ENCODE measurements around the gene ITGB1BP1. TPM values are rescaled to one million over a fixed set of nuclear protein-coding genes. Genes with fewer than 3 reads are reported as not detected.

ITGB1BP1 gene
- total and polyA plus RNA-seq, 5 experiments from 2014 or later: 60.2 to 136 (median 122) TPM

GRCh38 chr2:9392898-9393765 is 30.2 kb downstream of the ITGB1BP1 start:
- Mint-ChIP-seq H3K4me1 (no peaks in the 10 kb centered on the region), H3K9me3 (no peaks in the 10 kb centered on the region), H3K27ac (no peak overlapping the region), H3K27me3 (peaks cover 0 to 2% (median 0%) of the 10 kb centered on the region in 5 donors), H3K36me3 (no peaks in the 10 kb centered on the region), H3K4me3 (no peak overlapping the region)
- POLR2A ChIA-PET: interaction anchor here (0.6 kb wide), 1 partner anchor 34 kb away, joined by 3 read pairs; no protein-coding TSS in a partner anchor
- ATAC-seq: no peak
- no peak for DNase-seq

DNA sequence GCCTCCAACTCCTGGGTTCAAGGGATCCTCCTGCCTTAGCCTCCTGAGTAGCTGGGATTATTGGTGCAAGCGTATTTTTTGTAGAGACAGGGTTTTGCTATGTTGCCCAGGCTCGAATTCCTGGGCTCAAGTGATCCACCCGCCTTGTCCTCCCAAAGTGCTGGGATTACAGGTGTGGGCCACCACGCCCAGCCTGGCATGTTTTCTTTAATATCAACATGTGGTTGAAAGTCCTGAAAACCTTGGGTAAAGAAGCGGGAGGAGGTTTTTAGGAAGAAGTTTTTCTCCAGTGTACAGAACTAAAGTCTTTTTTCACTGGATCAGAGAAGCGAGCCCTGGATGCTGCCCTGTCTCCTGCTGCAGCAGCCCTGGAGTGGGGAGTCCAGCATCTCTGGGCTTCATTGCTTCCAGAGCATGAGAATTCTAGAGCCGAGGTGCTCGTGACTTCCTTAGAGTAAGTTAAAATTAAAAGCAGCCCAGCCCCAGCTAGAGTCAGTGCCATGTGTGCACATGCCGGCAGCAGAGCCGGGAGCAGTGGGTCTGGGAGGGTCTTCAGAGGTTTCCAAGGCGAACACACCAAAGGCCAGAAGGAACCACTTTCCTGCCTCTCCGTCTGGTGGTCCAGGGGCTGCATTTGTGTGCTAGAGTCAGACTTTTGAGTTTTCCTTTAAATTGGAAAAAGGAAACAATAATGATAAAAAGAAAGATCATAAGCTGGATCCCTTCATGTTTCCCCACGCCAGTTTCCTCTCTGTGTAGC is 31.2 kb downstream of the ITGB1BP1 start:
- Mint-ChIP-seq H3K4me1 (no peaks in the 10 kb centered on the region), H3K9me3 (no peaks in the 10 kb centered on the region), H3K36me3 (no peaks in the 10 kb centered on the region), H3K27ac (no peak overlapping the region), H3K4me3 (no peak overlapping the region), H3K27me3 (peaks cover 0 to 2% (median 0%) of the 10 kb centered on the region in 5 donors)
- ATAC-seq (no peak), DNase-seq (no peak)
- POLR2A ChIA-PET: no interaction called here

- no peaks in the 10 kb centered on the region for H3K27me3 Mint-ChIP-seq
- H3K9me3 Mint-ChIP-seq: no peaks in the 10 kb centered on the region
- H3K4me3 Mint-ChIP-seq: no peak overlapping the region
- POLR2A ChIA-PET: no interaction called here
- H3K27ac Mint-ChIP-seq: no peak overlapping the region
- H3K4me1 Mint-ChIP-seq: no peaks in the 10 kb centered on the region
- DNase-seq (no peak), ATAC-seq (no peak)
- no peaks in the 10 kb centered on the region for H3K36me3 Mint-ChIP-seq
Observed at GRCh38 chr2:9390991-9391390, 32.3 kb downstream of the ITGB1BP1 start.

GRCh38 chr2:9390151-9390850 is 33.0 kb downstream of the ITGB1BP1 start:
- H3K4me1 Mint-ChIP-seq: no peaks in the 10 kb centered on the region
- H3K9me3 Mint-ChIP-seq: no peaks in the 10 kb centered on the region
- DNase-seq: no peak
- no peak overlapping the region for H3K4me3 Mint-ChIP-seq
- POLR2A ChIA-PET: no interaction called here
- no peaks in the 10 kb centered on the region for H3K27me3 Mint-ChIP-seq
- no peak for ATAC-seq
- no peak overlapping the region for H3K27ac Mint-ChIP-seq
- no peaks in the 10 kb centered on the region for H3K36me3 Mint-ChIP-seq

- peak overlapping the region in 1 of 10 donors; percentile 73 for H3K27ac Mint-ChIP-seq
- no peak for DNase-seq
- H3K9me3 Mint-ChIP-seq: no peaks in the 10 kb centered on the region
- no peaks in the 10 kb centered on the region for H3K27me3 Mint-ChIP-seq
- H3K36me3 Mint-ChIP-seq: no peaks in the 10 kb centered on the region
- no peaks in the 10 kb centered on the region for H3K4me1 Mint-ChIP-seq
- POLR2A ChIA-PET: no interaction called here
- H3K4me3 Mint-ChIP-seq: no peak overlapping the region
- no peak for ATAC-seq
Observed at GRCh38 chr2:9388950-9389911, 34.1 kb downstream of the ITGB1BP1 start.

GRCh38 chr2:9388199-9388681 is 35.1 kb downstream of the ITGB1BP1 start:
- no peak for ATAC-seq
- Mint-ChIP-seq H3K27ac (no peak overlapping the region), H3K9me3 (no peaks in the 10 kb centered on the region), H3K27me3 (no peaks in the 10 kb centered on the region), H3K36me3 (no peaks in the 10 kb centered on the region), H3K4me1 (no peaks in the 10 kb centered on the region), H3K4me3 (no peak overlapping the region)
- POLR2A ChIA-PET: no interaction called here
- DNase-seq: no peak

DNA sequence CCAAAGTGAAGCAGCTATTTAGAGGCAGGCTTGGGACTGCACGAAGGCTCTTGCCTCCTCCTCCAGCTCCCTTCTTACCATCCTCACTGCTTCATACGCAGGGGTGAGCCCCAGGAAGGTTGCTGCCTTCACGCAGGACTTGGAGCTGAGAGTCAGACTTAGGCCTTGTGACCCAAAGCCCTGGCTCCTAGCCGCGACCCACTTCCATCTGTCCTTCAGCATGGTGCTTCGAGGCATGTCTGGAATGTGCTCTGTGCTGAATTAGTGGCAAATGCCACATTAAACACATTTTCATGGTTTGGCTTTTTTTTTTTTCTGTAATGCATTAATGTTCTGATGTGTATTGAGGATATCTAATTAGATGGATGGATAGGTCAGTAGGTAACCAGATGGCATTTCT is 37.5 kb downstream of the ITGB1BP1 start:
- Mint-ChIP-seq H3K27ac (no peak overlapping the region), H3K4me3 (no peak overlapping the region), H3K9me3 (no peaks in the 10 kb centered on the region), H3K36me3 (no peaks in the 10 kb centered on the region), H3K4me1 (no peaks in the 10 kb centered on the region), H3K27me3 (no peaks in the 10 kb centered on the region)
- no peak for DNase-seq
- POLR2A ChIA-PET: no interaction called here
- no peak for ATAC-seq

GRCh38 chr2:9384521-9384920 is 38.8 kb downstream of the ITGB1BP1 start:
- Mint-ChIP-seq H3K9me3 (no peaks in the 10 kb centered on the region), H3K27ac (no peak overlapping the region), H3K4me3 (no peak overlapping the region), H3K4me1 (no peaks in the 10 kb centered on the region), H3K27me3 (no peaks in the 10 kb centered on the region), H3K36me3 (no peaks in the 10 kb centered on the region)
- POLR2A ChIA-PET: no interaction called here
- ATAC-seq (no peak), DNase-seq (no peak)

DNA sequence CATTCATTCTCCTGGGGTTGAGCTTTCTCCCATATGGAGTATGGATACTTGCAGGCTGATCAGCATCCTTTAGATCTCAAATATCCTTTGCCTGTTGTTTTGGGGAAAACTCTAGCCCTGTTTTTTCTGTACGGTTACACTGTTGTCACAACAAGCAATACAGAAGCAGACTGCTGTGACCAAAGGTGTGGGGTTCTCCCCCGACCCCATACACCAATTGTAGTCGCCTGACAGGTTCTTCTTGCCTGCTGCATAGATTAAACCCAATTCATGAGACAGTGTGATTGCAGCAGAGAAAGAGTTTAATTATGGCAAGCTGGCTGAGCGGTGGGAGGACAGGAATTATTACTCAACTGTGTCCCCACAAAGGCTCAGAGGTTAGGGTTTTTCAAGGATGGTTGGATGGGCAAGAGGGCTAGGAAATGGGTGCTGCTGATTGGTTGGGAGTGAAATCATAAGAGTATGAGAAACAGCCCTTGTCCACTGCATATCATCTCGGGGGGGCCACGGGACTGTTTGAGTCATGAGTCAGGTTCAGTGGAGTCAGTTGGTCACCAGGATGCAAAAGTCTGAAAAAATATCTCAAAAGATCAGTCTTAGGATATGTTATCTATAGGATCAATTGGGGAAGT is 40.6 kb downstream of the ITGB1BP1 start:
- H3K4me3 Mint-ChIP-seq: no peak overlapping the region
- POLR2A ChIA-PET: no interaction called here
- no peaks in the 10 kb centered on the region for H3K27me3 Mint-ChIP-seq
- no peaks in the 10 kb centered on the region for H3K4me1 Mint-ChIP-seq
- no peaks in the 10 kb centered on the region for H3K9me3 Mint-ChIP-seq
- no peak overlapping the region for H3K27ac Mint-ChIP-seq
- ATAC-seq (no peak), DNase-seq (no peak)
- no peaks in the 10 kb centered on the region for H3K36me3 Mint-ChIP-seq

- no peaks in the 10 kb centered on the region for H3K36me3 Mint-ChIP-seq
- no peaks in the 10 kb centered on the region for H3K4me1 Mint-ChIP-seq
- POLR2A ChIA-PET: interaction anchor here (0.6 kb wide), 1 partner anchor 138 kb away, joined by 4 read pairs; no protein-coding TSS in a partner anchor
- H3K9me3 Mint-ChIP-seq: no peaks in the 10 kb centered on the region
- no peak overlapping the region for H3K4me3 Mint-ChIP-seq
- ATAC-seq (no peak), DNase-seq (no peak)
- peaks cover 0 to 1% (median 0%) of the 10 kb centered on the region in 5 donors for H3K27me3 Mint-ChIP-seq
- H3K27ac Mint-ChIP-seq: no peak overlapping the region
Observed at GRCh38 chr2:9380702-9381628, 42.4 kb downstream of the ITGB1BP1 start.

DNA sequence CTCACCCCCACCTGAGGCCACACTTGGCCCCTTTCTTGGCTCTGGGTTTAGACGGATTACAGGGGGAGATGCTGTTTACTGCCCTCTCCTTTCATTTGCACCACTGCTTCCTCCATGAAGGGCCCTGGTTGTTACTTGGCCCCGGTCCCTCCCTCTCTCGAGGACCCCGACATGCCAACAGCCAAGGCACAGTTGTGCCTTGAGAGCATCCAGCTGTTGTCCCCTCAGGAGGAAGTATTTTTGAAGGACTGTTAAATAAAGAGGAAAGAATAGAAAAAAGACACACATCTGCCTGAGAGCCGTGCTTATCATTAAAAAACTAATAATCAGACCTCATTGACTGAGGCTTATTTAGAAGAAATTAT is 44.0 kb downstream of the ITGB1BP1 start:
- no peaks in the 10 kb centered on the region for H3K4me1 Mint-ChIP-seq
- no peak for ATAC-seq
- no peak for DNase-seq
- no peaks in the 10 kb centered on the region for H3K9me3 Mint-ChIP-seq
- H3K27me3 Mint-ChIP-seq: peaks cover 0 to 1% (median 0%) of the 10 kb centered on the region in 5 donors
- no peak overlapping the region for H3K4me3 Mint-ChIP-seq
- POLR2A ChIA-PET: no interaction called here
- H3K36me3 Mint-ChIP-seq: no peaks in the 10 kb centered on the region
- H3K27ac Mint-ChIP-seq: no peak overlapping the region

Data from naive thymus-derived CD8-positive, alpha-beta T cell (primary cell).